Stimulated activated CD4-positive, alpha-beta T cell treated with anti-CD3 and anti-CD28 coated beads, TNF-alpha, amount 100 ng/mL, for 1 hour (primary cell): ENCODE measurements around the gene CLASP1.
"Not testable (repeated sequence)": the region's sequence is repeated elsewhere in the genome, so short reads cannot be mapped to it uniquely, and the experiment has no call there.

Experiments
- DNase-seq, 3 donors: peaks; one replicate each; pipeline ENCODE4 v3.0.0-alpha.2; 2020; ENCODE audit warnings: low read depth in 3 of 3, low spot score in 1 of 3

CLASP1 gene

GRCh38 chr2:121386707-121387106 is 262.6 kb downstream of the CLASP1 start:
- DNase-seq: no peak

GRCh38 chr2:121386102-121386501 is 263.2 kb downstream of the CLASP1 start:
- DNase-seq: no peak

DNA sequence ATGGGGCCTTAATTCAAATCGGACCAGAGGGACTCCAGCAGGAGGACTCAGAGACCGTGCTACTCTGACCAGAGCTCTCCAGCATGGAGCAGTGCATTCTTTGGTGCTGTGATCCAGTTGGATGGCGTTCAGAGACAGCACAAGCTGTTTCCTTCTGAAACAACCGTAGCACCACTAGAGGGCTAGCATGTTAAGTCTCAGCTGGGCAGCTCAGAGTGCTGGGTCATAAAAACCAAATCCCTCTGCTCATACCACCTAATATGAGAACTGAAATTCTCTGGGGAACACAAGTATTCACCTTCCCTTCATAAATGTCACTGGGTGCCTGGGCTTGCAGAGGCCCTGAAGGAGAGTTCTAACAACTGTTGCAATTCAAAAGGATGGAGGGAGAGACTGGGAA is 266.5 kb downstream of the CLASP1 start:
- DNase-seq: no peak

DNA sequence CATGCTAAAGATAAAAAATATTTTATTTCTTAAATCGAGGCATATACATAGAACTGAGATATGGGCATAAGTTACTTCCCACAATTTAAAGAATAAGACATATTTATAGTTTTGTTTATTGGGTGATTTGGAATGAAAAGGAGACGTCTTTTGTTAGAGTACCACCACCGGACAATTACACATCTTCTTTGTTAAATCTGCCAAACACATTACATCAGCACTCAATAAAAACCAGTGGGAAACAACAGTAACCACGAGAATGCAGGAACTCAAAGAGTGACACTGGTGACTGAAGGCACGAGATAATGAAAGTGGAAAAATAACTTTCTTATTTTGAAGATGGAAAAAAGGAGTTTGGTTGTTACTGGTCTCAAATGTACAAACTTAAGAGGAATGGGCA is 271.6 kb downstream of the CLASP1 start:
- DNase-seq: no peak

DNA sequence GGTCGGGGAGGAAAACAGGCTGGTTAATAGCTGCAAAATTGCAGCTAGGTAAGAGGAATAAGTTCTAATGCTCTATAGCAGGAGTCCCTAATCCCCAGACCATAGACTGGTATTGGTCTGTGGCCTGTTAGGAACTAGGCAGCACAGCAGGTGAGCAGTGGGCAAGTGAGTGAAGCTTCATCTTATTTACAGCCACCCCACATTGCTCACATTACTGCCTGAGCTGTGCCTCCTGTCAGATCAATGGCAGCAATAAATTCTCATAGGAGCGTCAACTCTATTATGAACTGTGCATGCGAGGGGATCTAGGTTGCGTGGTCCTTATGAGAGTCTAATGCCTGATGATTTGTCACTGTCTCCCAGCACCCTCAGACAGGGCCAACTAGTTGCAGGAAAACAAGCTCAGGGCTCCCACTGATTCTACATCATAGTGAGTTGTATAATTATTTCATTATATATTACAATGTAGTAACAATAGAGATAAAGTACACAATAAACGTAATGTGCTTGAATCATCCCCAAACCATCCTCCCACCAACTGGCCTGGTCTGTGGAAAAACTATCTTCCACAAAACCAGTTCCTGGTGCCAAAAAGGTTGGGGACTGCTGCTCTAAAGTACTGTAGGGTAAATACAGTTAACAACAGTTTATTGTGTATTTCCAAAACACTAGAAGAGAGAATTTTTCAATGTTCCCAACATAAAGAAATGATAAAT is 272.6 kb downstream of the CLASP1 start:
- no peak for DNase-seq

GRCh38 chr2:121375621-121376159 is 273.6 kb downstream of the CLASP1 start:
- DNase-seq: no peak

GRCh38 chr2:121374412-121375075 is 274.7 kb downstream of the CLASP1 start:
- not testable (repeated sequence) for DNase-seq

GRCh38 chr2:121372721-121373353 is 276.4 kb downstream of the CLASP1 start:
- no peak for DNase-seq

DNA sequence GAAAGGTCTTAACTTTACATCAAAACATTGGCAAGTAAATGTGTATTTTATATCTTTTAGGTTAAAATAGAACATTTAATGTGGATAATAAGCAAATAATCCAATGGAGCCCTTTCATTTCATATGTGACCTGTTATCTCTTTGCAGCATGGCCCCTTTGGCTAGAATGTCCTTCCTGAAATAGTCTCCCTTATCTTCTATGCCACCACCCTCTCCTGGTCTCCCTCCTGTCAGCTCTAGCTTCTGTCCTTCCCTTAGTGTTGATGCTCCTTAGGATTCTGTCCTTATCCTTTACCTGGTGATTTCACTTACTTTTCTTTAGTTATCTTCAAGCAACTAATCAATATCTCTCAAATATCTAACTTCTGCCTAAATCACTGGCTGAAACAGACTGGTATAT is 277.2 kb downstream of the CLASP1 start:
- no peak for DNase-seq

DNA sequence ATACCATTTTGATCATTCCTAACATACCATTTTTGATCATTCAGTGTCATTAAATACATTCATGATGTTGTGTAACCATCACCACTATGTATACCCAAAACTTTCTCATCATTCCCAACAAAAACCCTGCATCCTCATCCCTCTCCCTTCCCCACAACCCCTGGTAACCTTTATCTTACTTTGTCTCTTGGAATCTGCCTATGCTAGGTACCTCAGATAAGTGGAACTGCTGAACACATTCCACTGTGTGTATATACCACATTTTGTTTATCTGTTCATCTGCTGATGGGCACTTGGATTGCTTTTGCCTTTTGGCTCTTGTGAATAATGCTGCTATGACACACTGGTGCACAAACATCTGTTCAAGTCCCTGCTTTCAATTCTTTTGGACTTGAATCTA is 280.4 kb downstream of the CLASP1 start:
- no peak for DNase-seq

DNA sequence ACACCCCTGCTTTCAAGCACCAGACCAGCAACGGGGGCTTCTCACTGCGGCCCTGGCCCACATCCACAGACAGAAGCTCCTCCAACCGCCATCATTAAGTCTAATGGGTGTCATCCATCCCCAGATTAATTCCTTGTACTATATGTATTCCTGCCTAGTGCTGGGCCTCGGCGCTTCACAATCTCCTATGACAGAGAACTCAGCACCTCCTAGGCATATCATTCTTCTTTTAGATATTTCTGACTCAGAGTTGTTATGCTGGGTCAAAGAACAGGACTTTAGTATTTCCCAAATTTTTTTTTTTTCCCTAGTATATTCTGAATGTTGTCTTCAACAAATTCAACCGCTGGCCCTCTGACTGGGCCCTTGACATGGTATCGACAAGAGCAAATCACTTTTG is 281.1 kb downstream of the CLASP1 start:
- DNase-seq: no peak

- no peak for DNase-seq
These were observed 281.9 kb downstream of the CLASP1 start for GRCh38 chr2:121367246-121367900.

DNA sequence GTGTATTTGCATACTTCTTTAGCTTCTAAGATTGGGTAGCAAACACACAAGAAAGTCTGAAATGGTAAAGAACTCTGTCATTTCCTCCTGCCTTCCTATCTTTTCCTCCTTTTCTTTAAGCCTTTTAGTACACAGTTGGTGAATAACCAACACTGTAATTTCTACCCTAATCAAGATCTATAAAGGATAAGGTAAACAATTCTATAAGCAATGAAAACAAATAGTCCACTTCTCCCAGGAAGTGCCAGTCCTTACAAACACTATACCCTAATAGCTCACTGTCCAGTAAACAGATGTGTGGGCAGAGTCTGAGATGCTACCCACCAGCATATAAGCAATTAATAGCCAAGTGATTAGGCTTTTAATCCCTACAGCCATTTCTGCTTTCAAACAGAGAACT is 283.2 kb downstream of the CLASP1 start:
- no peak for DNase-seq

DNA sequence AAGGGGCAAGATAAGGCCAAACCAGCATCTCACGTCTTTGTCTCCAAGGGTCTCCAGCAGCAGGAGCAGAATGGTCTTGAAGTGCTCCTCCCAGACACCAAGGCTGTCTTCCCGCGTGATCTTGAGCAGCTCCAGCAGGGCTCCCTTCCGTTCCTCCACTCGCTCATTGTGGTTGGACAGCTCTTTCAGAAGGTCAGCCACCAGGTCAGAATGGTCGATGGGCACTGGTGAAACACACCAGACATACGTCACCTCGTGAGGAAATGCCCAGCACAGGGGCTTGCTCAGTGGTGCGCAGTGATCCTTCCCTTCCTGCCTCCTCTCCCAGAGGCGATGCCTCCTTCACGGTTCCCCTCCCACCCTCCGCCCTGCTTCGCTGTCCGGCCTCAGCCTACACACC is 284.2 kb downstream of the CLASP1 start:
- DNase-seq: no peak

GRCh38 chr2:121363632-121364420 is 285.4 kb downstream of the CLASP1 start:
- DNase-seq: no peak

GRCh38 chr2:121362774-121363173 is 286.5 kb downstream of the CLASP1 start:
- DNase-seq: no peak

DNA sequence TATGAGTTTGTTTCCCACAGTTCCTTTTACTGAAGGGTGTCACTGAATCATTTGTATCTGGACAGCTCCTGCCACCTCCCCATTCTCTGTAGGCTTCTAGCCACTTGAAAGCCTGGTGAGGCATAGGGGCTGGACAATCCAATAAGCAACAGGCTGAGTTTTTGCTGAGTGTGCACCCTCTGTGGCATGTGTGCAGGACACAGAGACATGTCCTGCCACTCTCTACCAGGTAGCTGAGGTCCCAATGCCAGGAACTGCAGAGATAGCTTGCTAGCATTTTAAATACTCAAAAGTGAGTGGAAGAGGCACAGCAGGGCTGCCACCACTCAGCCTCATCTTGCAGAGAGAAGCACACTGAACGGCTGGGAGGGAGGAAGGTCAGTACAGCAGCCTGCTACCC is 287.0 kb downstream of the CLASP1 start:
- DNase-seq: no peak

DNA sequence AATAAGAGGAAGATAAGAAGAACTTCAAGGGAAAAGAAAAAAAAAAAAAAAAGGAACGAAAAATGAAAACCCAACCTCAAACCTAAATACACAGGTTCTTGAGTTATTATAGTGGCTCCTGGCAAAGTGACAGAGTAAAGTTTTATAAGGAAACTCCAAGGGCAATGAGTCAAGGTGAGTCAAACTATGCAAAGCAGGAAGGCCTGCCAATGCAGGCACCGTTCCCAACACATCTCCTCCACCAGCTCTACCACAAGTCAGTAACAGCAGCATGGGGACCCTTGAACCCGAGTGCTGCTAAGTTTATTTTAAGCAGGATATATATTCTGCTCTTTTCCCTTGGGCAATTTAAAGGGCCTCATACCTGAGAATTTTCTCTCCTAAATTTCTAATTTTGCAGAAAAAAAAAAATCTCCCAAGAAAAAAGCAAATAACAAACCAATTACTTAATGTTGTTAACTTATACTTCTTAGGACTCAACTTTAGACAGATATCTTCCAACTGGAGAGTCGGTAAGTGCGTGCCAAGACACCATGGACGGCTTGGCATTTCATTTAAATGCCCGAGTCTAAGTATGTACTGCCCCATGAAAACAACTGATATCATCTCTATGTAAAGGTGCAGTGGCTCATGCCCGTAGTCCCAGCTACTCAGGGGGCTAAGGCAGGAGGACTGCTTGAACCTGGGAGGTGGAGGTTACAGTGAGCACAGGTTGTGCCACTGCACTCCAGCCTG is 288.5 kb downstream of the CLASP1 start:
- no peak for DNase-seq

DNA sequence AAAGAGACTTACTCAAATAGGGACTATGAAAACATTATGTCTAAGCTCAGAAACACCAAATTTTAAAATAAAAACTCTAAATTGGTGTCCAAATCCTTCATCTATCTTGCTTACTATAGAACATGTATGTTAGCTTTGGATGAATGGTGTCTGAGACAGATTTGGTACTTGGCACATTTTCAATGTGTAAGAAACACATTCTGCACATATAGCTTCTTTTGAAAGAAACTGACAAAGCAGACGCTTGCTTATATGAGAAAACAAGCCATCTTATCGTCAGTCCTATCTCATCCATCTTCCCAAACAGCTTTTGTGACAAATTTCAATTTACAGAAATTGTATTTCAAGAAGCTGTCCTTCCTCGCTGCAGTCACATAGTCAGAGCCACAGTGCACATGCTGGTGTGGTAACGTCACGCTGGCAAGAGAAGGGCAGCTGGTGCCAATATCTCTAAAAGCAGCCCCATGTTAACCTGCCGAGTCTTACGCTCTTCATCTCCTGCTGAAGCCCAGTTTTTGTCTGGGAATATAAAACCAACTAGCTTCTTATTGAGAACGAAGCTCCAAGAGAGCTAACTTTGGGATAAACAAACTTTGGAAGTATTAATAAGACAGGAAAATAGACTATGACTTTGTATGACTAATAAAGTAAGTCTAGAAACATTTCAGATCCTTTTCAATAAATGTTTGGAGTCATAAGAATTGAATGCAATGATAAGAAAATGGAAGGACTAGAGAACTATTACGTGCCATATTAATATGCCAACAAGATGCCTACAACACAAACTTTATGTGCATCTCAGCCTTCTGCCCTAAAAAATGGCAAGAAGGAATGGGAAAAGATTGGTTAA is 289.3 kb downstream of the CLASP1 start:
- no peak for DNase-seq
